WI38 (cell line): ENCODE results near the gene USP37.

ENCODE experiments used
- H3K4me3 ChIP-seq: 2 replicates; pipeline ENCODE4 v1.5.1; 2011; ENCODE audit warnings: low read depth, mild to moderate bottlenecking, control low read depth, low read length
- CTCF ChIP-seq: IDR thresholded peaks from 2 replicates; pipeline ENCODE4 v1.5.1; 2012; ENCODE audit warnings: low read depth, mild to moderate bottlenecking, control low read depth, low read length

Gene USP37

GRCh38 chr2:218430721-218431120 lies 137.4 kb downstream of the USP37 start:
- TF ChIP-seq CTCF: no peak
- H3K4me3 ChIP-seq: no peak overlapping the region

- TF ChIP-seq CTCF: no peak
- H3K4me3 ChIP-seq: no peak overlapping the region
Observed at GRCh38 chr2:218429911-218430692, 138.0 kb downstream of the USP37 start.

GRCh38 chr2:218428846-218429558 lies 139.1 kb downstream of the USP37 start:
- H3K4me3 ChIP-seq: no peak overlapping the region
- no peak for TF ChIP-seq CTCF

- TF ChIP-seq CTCF: no peak
- H3K4me3 ChIP-seq: no peak overlapping the region
Observed at GRCh38 chr2:218427741-218428140, 140.4 kb downstream of the USP37 start.

GRCh38 chr2:218425531-218425930 lies 142.6 kb downstream of the USP37 start:
- TF ChIP-seq CTCF: no peak
- no peak overlapping the region for H3K4me3 ChIP-seq

- TF ChIP-seq CTCF: no peak
- H3K4me3 ChIP-seq: no peak overlapping the region
Observed at GRCh38 chr2:218423584-218423983, 144.6 kb downstream of the USP37 start.
